SK-N-MC (cell line): Measurements from ENCODE around the gene ZSWIM1.
A peak's percentile ranks its signal among the peaks of the same experiment; 100 is the strongest.

Source experiments
- EZH2 ChIP-seq: fragments of 200-600 bp; sonication (generic); IDR thresholded peaks from one replicate; pipeline ENCODE4 v1.6.1; 2017; ENCODE audit warnings: antibody characterized with exemption
- POLR2AphosphoS5 ChIP-seq: IDR thresholded peaks from 2 replicates; pipeline ENCODE4 v1.6.1; 2012; ENCODE audit warnings: mild to moderate bottlenecking, low read depth, low read length, borderline replicate concordance

- TF ChIP-seq POLR2AphosphoS5: 0 out of 2 replicates have a peak, but pooled peaks have one; percentile 25
- no peak for TF ChIP-seq EZH2
These were observed 5.7 kb downstream of the ZSWIM1 start for GRCh38 chr20:45886590-45887345.
